ENCODE results near the gene EHBP1. TPM values are rescaled to one million over a fixed set of nuclear protein-coding genes. Genes with fewer than 3 reads are reported as not detected.
A peak's percentile ranks its signal among the peaks of the same experiment; 100 is the strongest.

EHBP1 gene
- total RNA-seq, 1 experiment from 2014 or later = 32.1 TPM

DNA sequence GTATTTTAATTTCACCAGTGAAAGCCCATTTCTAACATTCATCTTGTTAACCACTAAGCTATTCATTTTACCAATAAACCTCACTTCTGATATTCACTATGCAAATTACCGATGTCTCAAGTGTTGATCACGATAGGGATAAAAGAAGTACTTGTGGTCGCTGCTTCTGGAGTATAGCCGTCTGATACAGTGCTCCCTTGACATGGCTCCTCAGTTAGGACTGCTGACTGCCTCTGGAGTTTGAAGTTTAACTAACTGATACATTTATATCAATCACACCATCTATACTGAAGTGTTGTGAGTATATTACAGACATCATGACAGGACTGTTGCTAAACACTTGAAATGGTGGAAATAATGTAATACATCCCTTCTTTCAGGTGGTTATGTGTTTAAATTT lies 95.6 kb downstream of the EHBP1 start:
- TF ChIP-seq EZH2 (IDR thresholded peaks at IDR 0.05; ENCODE audit: borderline replicate concordance, low read depth, low read length, poor library complexity, severe bottlenecking) = no peak
- TF ChIP-seq, protein P1, sequence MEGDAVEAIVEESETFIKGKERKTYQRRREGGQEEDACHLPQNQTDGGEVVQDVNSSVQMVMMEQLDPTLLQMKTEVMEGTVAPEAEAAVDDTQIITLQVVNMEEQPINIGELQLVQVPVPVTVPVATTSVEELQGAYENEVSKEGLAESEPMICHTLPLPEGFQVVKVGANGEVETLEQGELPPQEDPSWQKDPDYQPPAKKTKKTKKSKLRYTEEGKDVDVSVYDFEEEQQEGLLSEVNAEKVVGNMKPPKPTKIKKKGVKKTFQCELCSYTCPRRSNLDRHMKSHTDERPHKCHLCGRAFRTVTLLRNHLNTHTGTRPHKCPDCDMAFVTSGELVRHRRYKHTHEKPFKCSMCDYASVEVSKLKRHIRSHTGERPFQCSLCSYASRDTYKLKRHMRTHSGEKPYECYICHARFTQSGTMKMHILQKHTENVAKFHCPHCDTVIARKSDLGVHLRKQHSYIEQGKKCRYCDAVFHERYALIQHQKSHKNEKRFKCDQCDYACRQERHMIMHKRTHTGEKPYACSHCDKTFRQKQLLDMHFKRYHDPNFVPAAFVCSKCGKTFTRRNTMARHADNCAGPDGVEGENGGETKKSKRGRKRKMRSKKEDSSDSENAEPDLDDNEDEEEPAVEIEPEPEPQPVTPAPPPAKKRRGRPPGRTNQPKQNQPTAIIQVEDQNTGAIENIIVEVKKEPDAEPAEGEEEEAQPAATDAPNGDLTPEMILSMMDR (conservative IDR thresholded peaks at IDR 0.05; ENCODE audit: low read depth, low read length) = no peak
- Histone ChIP-seq H3K27ac (ENCODE audit: low read depth, low read length, poor library complexity, severe bottlenecking) (no peak overlapping the region), H3K4me1 (ENCODE audit: insufficient read depth, low read length, poor library complexity, severe bottlenecking) (no peaks in the 10 kb centered on the region), H3K27me3 (replicated peaks; ENCODE audit: insufficient read depth, low read depth, low read length, poor library complexity) (no peaks in the 10 kb centered on the region), H3K4me3 (ENCODE audit: low read depth, low read length, poor library complexity, severe bottlenecking) (no peak overlapping the region), H3K36me3 (ENCODE audit: insufficient read depth, low read length, poor library complexity, severe bottlenecking) (no peaks in the 10 kb centered on the region), H3K9me3 (ENCODE audit: low read depth, low read length, poor library complexity, severe bottlenecking) (no peaks in the 10 kb centered on the region)
- intact Hi-C loops (cut with micrococcal nuclease; ENCODE audit: unreplicated experiment) = no loop called here
- CTCF ChIA-PET = no interaction called here
- BruUV-seq (replicated peaks) = no TSS peak
- DNase-seq (ENCODE audit: low spot score) = no peak
- POLR2A ChIA-PET (ENCODE audit: low non-redundant PET) = no interaction called here

DNA sequence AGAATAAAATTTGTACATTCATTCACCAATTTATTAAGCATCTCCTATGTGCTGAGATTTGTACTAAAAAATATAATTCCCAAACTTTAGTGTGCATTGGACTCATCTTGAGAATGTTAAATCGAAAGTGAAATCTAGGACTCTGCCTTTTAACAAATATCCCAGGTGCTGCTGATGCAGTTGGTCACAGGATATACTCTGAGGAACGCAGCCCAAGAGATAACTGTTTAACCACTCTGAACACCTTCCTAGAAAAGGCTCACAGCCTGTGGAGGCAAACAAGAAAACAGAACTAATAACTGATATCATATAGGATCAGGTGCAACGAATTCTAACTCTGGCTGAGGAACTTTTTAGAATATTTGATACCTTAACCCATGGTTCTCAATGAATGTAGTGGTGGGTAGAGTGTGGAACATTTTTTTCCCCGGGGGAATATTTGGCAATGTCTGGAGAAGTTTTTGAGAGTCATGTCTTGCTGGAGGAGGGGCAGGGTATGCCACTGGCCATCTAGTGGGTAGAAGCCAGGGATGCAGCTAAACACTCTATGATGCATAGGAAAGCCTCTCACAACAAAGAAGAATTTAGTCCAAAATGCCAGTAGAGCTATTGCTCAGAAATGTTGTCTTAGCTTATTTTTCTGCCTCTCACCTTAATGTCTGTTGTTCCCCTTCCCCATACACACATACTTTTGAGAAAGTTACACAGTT lies 96.5 kb downstream of the EHBP1 start:
- no peaks in the 10 kb centered on the region for H3K36me3 ChIP-seq (ENCODE audit: insufficient read depth, low read length, poor library complexity, severe bottlenecking)
- ChIA-PET CTCF (no interaction called here), POLR2A (ENCODE audit: low non-redundant PET) (no interaction called here)
- DNase-seq (ENCODE audit: low spot score) = peak; percentile 12
- no peak overlapping the region for H3K27ac ChIP-seq (ENCODE audit: low read depth, low read length, poor library complexity, severe bottlenecking)
- H3K27me3 ChIP-seq (replicated peaks; ENCODE audit: insufficient read depth, low read depth, low read length, poor library complexity) = no peaks in the 10 kb centered on the region
- no peak for TF ChIP-seq EZH2 (IDR thresholded peaks at IDR 0.05; ENCODE audit: borderline replicate concordance, low read depth, low read length, poor library complexity, severe bottlenecking)
- no TSS peak for BruUV-seq (replicated peaks)
- no peaks in the 10 kb centered on the region for H3K9me3 ChIP-seq (ENCODE audit: low read depth, low read length, poor library complexity, severe bottlenecking)
- H3K4me1 ChIP-seq (ENCODE audit: insufficient read depth, low read length, poor library complexity, severe bottlenecking) = no peaks in the 10 kb centered on the region
- H3K4me3 ChIP-seq (ENCODE audit: low read depth, low read length, poor library complexity, severe bottlenecking) = no peak overlapping the region
- intact Hi-C loops (cut with micrococcal nuclease; ENCODE audit: unreplicated experiment) = no loop called here

GRCh38 chr2:62803961-62804360 lies 98.4 kb downstream of the EHBP1 start:
- no peak overlapping the region for H3K4me3 ChIP-seq (ENCODE audit: low read depth, low read length, poor library complexity, severe bottlenecking)
- H3K27ac ChIP-seq (ENCODE audit: low read depth, low read length, poor library complexity, severe bottlenecking) = no peak overlapping the region
- intact Hi-C loops (cut with micrococcal nuclease; ENCODE audit: unreplicated experiment) = no loop called here
- H3K9me3 ChIP-seq (ENCODE audit: low read depth, low read length, poor library complexity, severe bottlenecking) = no peaks in the 10 kb centered on the region
- POLR2A ChIA-PET (ENCODE audit: low non-redundant PET) = interaction anchor here (0.6 kb wide), 1 partner anchor 12 kb away, joined by 4 read pairs; no protein-coding TSS in a partner anchor
- TF ChIP-seq EZH2 (IDR thresholded peaks at IDR 0.05; ENCODE audit: borderline replicate concordance, low read depth, low read length, poor library complexity, severe bottlenecking) = no peak
- TF ChIP-seq, protein P1 (conservative IDR thresholded peaks at IDR 0.05; ENCODE audit: low read depth, low read length) = no peak
- CTCF ChIA-PET = no interaction called here
- no TSS peak for BruUV-seq (replicated peaks)
- no peaks in the 10 kb centered on the region for H3K36me3 ChIP-seq (ENCODE audit: insufficient read depth, low read length, poor library complexity, severe bottlenecking)
- no peak for DNase-seq (ENCODE audit: low spot score)
- H3K27me3 ChIP-seq (replicated peaks; ENCODE audit: insufficient read depth, low read depth, low read length, poor library complexity) = no peaks in the 10 kb centered on the region
- H3K4me1 ChIP-seq (ENCODE audit: insufficient read depth, low read length, poor library complexity, severe bottlenecking) = no peaks in the 10 kb centered on the region

GRCh38 chr2:62806231-62806630 lies 100.7 kb downstream of the EHBP1 start:
- POLR2A ChIA-PET (ENCODE audit: low non-redundant PET) = no interaction called here

More at GRCh38 chr2:62806231-62806630, 100.7 kb downstream of the EHBP1 start:
- Histone ChIP-seq H3K4me1 (ENCODE audit: insufficient read depth, low read length, poor library complexity, severe bottlenecking) (no peaks in the 10 kb centered on the region), H3K9me3 (ENCODE audit: low read depth, low read length, poor library complexity, severe bottlenecking) (no peaks in the 10 kb centered on the region), H3K27ac (ENCODE audit: low read depth, low read length, poor library complexity, severe bottlenecking) (no peak overlapping the region), H3K36me3 (ENCODE audit: insufficient read depth, low read length, poor library complexity, severe bottlenecking) (no peaks in the 10 kb centered on the region), H3K27me3 (replicated peaks; ENCODE audit: insufficient read depth, low read depth, low read length, poor library complexity) (no peaks in the 10 kb centered on the region), H3K4me3 (ENCODE audit: low read depth, low read length, poor library complexity, severe bottlenecking) (no peak overlapping the region)
- DNase-seq (ENCODE audit: low spot score) = no peak
- CTCF ChIA-PET = no interaction called here
- no TSS peak for BruUV-seq (replicated peaks)
- TF ChIP-seq, protein P1 (conservative IDR thresholded peaks at IDR 0.05; ENCODE audit: low read depth, low read length) = no peak
- no peak for TF ChIP-seq EZH2 (IDR thresholded peaks at IDR 0.05; ENCODE audit: borderline replicate concordance, low read depth, low read length, poor library complexity, severe bottlenecking)
- intact Hi-C loops (cut with micrococcal nuclease; ENCODE audit: unreplicated experiment) = no loop called here
